Heart right ventricle (tissue), 16 donors: Measurements from ENCODE around the gene GCK. TPM values are rescaled to one million over a fixed set of nuclear protein-coding genes. Genes with fewer than 3 reads are reported as not detected.

Experiments
- ATAC-seq, 8 donors: fragments of 200-7000 bp; cut with Tn5 transposase; one replicate each; pipeline ENCODE4 v1.9.1; 2020; ENCODE audit warnings: mild to moderate bottlenecking in 8 of 8, moderate library complexity in 8 of 8, moderate number of reproducible peaks in 1 of 8
- DNase-seq, 2 donors: peaks; one replicate each; pipeline ENCODE4 v3.0.0-alpha.2; 2020
- H3K27ac ChIP-seq, 10 donors: fragments of 200-600 bp; sonication (generic) in 2 of 10; one replicate each; pipeline versions ENCODE4 v1.5.0 to v1.8.0; 2020 to 2022; ENCODE audit warnings: mild to moderate bottlenecking in 3 of 10
- H3K27me3 ChIP-seq, 7 donors: fragments of 200-600 bp; one replicate each; pipeline ENCODE4 v1.8.0; 2021 to 2022; ENCODE audit warnings: mild to moderate bottlenecking in 2 of 7
- H3K36me3 ChIP-seq, 9 donors: fragments of 200-600 bp; sonication (generic) in 1 of 9; one replicate each; pipeline versions ENCODE4 v1.5.0 to v1.8.0; 2020 to 2022; ENCODE audit warnings: mild to moderate bottlenecking in 2 of 9
- H3K4me1 ChIP-seq, 9 donors: fragments of 200-600 bp; sonication (generic) in 1 of 9; one replicate each; pipeline versions ENCODE4 v1.5.0 to v1.8.0; 2020 to 2022; ENCODE audit warnings: mild to moderate bottlenecking in 4 of 9
- H3K4me3 ChIP-seq, 10 donors: fragments of 200-600 bp; sonication (generic) in 2 of 10; one replicate each; pipeline versions ENCODE4 v1.5.0 to v1.8.0; 2020 to 2022; ENCODE audit warnings: mild to moderate bottlenecking in 7 of 10, moderate library complexity in 2 of 10
- H3K9me3 ChIP-seq, 11 donors: fragments of 200-600 bp in 10 of 11; sonication (generic) in 2 of 11; one replicate each; pipeline versions ENCODE4 v1.5.0 to v1.8.0; 2013 to 2022; ENCODE audit warnings: mild to moderate bottlenecking in 2 of 11, control low read depth in 1 of 11, moderate library complexity in 1 of 11
- WGBS, 2 donors: extraction: QIAGEN DNeasy Blood & Tissue Kit; methylation state at CpG; one replicate each; pipeline ENCODE4 v1.1.7; 2013; ENCODE audit warnings: inconsistent platforms in 1 of 2; 5-methylcytosine and 5-hydroxymethylcytosine counted together
- intact Hi-C, 10 donors: fragments of 100-400 bp; cut with DNase I; formaldehyde crosslinking; loops; one replicate each; pipeline versions ENCODE4 v1.11.1 to v1.14.2; 2022
- polyA plus RNA-seq, 2 donors: library from polyadenylated mRNA; stranded (reverse); fragments of 200-250 nt; gene quantifications; one replicate each; pipeline ENCODE4 v1.2.3, GENCODE V29; 2013
- total RNA-seq, 10 donors: library from RNA; stranded (reverse); fragmentation: NEBNext Ultra II Directional in 3 of 10; extraction: Animal tissue kit (Norgen Biotek cat#: 25700) in 3 of 10; gene quantifications; one replicate each; pipeline versions ENCODE4 v1.2.1 to v1.2.4, GENCODE V29; 2021 to 2023
- TF ChIP-seq, protein P1 (sequence below), 9 donors: fragments of 200-600 bp; sonication (generic) in 2 of 9; IDR thresholded peaks; one replicate each; pipeline versions ENCODE4 v1.5.0 to v1.8.0; 2021 to 2022; ENCODE audit warnings: antibody characterized with exemption in 9 of 9, mild to moderate bottlenecking in 5 of 9, moderate library complexity in 1 of 9
- donor health status: Arrhythmogenic right ventricular cardiomyopathy.
- donor health status: ischemic (EF 13 %, LVEDD 7.1; RV severe dilation, severe dysfunction).
- donor health status: healthy with polysubstance abuse.
- donor health status: DM: no; HTN: yes; CAD: no.
- donor health status: DM: no; HTN: no; CAD: no.
- donor health status: ischemic (EF 25% LVEDD 6.9; RV normal size, moderate dysfunction).
- donor health status: ischemic (EF 25% LVEDD 5.7; RV mildly dilated, moderate dysfunction).
- donor health status: healthy.
- donor health status: DM: yes; HTN: yes; CAD: no.
- donor health status: Ischemic cardiomyopathy.
- donor health status: ischemic (EF 35%, LVEDD 5.7; RV mildly dilated, moderate dysfunction).
- donor health status: nonischemic (EF 11% LVEDD 7.7; RV severe dilation, severe dysfunction).
- donor health status: DM: yes; HTN: yes; CAD: no.
- donor health status: PGD.
- donor health status: ischemic (EF 29% LVEDD 5.4; RV normal size, mild dysfunction).
- donor health status: nonischemic (EF 23%, LVEDD 6.1; RV moderate dilation, normal function).

The GCK gene
- total and polyA plus RNA-seq, 12 donors: 0.50 to 6.0 (median 1.5) TPM

DNA sequence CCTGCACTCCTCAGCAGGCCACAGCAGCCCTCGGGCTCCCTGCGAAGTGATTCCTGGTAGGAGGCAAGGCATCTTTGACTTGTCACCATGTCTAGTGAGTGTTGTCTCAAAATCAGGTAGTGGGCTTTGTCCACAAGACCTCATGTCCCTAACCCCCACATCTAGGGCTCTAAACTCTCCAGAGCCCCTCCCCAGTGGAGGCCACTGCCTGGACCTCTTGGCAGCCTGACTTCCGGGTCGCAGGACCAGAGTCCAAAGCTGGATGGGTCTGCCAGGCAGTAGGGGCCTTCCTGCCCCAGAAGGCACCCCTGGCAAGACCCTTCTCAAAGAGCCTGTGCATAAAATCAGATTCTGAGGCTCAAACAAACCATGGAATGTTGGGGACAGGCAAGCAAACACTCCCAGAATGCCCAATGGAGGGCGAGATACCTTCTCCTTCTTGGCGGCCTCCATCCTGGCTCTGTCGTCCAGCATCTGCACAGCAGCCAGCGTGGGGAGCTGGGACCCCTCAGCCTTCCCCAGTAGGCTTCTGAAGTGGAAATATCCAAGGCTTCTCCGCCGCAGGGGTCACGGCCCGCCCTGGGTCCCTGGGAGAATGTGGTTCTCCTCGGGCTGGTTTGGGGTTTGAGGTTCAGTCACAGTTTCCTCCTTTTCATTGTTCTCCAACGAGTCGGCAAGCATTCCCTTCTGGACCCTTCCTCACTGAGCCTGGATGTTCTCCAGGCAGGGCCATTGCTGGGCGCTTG, 586 bp downstream of the GCK start:
- 82 to 89% methylated on average over 16 of the region's 16 CpGs for WGBS, 2 donors
- ATAC-seq (no peak), DNase-seq (no peak)

DNA sequence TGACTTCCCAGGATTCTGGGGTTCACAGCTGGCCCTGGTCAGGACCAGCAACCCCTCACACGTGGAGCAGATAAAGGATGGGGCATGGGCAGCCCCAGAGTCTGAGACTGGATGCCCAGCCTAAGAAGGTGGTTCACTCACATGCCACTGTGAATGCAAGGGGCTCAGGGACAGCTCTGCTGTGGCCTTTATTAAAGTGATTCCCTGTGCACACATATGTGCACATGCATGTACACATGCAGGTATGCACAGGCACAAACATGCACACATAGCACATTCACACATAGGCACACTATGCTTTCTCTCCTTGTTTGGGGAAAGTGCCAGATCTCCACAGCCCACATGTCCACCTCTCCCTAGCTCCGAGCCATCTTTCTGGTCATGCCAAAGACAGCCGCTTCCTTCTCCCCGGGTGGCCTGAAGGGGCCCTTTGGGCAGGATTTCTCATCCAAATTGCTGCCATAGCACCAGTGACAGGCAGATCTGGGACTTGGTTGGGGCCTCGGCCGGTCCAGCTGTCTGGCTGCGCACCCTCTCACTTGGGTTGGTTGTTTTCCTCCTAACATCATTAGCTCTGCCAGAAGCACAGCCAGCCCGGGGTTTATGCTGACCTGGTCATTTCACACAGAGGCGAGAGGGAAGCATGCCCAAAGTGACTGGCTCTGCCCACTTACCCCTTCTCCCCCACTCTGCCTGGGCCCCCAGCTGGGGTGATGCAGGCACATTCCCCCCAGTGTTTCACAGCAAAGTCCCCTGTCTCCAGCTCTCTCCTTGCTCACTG, 1.4 kb downstream of the GCK start:
- H3K27me3 ChIP-seq: peaks cover 0 to 18% (median 10%) of the 10 kb centered on the region in 7 donors
- TF ChIP-seq, protein P1, sequence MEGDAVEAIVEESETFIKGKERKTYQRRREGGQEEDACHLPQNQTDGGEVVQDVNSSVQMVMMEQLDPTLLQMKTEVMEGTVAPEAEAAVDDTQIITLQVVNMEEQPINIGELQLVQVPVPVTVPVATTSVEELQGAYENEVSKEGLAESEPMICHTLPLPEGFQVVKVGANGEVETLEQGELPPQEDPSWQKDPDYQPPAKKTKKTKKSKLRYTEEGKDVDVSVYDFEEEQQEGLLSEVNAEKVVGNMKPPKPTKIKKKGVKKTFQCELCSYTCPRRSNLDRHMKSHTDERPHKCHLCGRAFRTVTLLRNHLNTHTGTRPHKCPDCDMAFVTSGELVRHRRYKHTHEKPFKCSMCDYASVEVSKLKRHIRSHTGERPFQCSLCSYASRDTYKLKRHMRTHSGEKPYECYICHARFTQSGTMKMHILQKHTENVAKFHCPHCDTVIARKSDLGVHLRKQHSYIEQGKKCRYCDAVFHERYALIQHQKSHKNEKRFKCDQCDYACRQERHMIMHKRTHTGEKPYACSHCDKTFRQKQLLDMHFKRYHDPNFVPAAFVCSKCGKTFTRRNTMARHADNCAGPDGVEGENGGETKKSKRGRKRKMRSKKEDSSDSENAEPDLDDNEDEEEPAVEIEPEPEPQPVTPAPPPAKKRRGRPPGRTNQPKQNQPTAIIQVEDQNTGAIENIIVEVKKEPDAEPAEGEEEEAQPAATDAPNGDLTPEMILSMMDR (IDR thresholded peaks at IDR 0.05): no peak
- no peaks in the 10 kb centered on the region for H3K36me3 ChIP-seq
- intact Hi-C loops: no loop called here
- H3K4me1 ChIP-seq: no peaks in the 10 kb centered on the region
- H3K9me3 ChIP-seq: peaks cover 0 to 6% (median 2%) of the 10 kb centered on the region in 11 donors
- H3K27ac ChIP-seq: no peak overlapping the region
- no peak for ATAC-seq
- 72 to 78% methylated on average over 9 of the region's 9 CpGs for WGBS, 2 donors
- no peak overlapping the region for H3K4me3 ChIP-seq
- DNase-seq: no peak

More for the DNA sequence above, 586 bp downstream of the GCK start:
- no peaks in the 10 kb centered on the region for H3K9me3 ChIP-seq
- intact Hi-C loops: no loop called here
- TF ChIP-seq, protein P1 (IDR thresholded peaks at IDR 0.05): no peak
- no peaks in the 10 kb centered on the region for H3K36me3 ChIP-seq
- no peaks in the 10 kb centered on the region for H3K4me1 ChIP-seq
- no peak overlapping the region for H3K4me3 ChIP-seq
- H3K27me3 ChIP-seq: peaks cover 0 to 25% (median 12%) of the 10 kb centered on the region in 7 donors
- no peak overlapping the region for H3K27ac ChIP-seq

DNA sequence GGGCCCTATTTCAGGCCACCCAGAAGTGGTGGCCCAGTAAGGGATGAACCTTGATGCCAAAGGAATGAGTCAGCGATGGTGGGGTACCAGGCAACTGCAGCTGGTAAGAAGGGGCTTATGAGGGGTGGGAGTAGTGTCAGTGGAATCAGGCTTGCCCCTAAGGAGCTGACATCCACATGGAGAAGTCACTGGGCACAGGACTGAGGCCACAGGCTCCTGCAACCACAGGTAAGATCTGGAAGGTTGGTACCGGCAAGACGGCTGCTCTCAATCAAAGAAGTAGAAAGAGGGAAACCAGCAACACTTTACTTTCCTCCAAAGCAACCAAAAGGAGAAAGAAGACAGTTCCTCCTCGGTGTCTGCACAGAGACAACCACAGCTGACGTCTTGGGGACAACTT, 2.5 kb downstream of the GCK start:
- TF ChIP-seq, protein P1 (IDR thresholded peaks at IDR 0.05): no peak
- Histone ChIP-seq H3K4me1 (no peaks in the 10 kb centered on the region), H3K27ac (no peak overlapping the region), H3K9me3 (peaks cover 0 to 14% (median 8%) of the 10 kb centered on the region in 11 donors), H3K36me3 (no peaks in the 10 kb centered on the region), H3K4me3 (no peak overlapping the region), H3K27me3 (peaks cover 0 to 10% (median under 1%) of the 10 kb centered on the region in 7 donors)
- DNase-seq: no peak
- intact Hi-C loops: no loop called here
- no peak for ATAC-seq
- 74 to 82% methylated on average over 5 of the region's 5 CpGs for WGBS, 2 donors

DNA sequence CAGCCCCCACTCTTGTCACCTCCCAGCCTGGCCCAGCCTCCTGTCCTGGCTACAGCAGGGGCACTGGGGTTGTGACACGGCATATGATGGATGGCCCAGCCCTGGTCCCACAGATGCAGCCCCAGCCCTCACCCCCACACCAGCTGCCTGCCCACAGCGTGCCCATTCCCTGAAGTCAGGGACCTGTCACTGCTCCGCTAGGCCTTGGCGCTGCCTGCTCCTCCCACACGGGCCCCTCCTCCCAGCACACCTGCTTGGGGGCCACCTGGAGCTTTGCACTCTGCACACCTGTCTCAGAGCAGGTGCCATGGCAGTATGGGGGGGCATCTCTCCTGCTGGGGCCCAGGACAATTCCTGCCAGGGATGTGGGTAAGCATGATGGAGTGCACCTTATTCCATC, 3.5 kb downstream of the GCK start:
- H3K27me3 ChIP-seq: peaks cover 0 to 7% (median 0%) of the 10 kb centered on the region in 7 donors
- H3K36me3 ChIP-seq: no peaks in the 10 kb centered on the region
- peaks cover 0 to 14% (median 8%) of the 10 kb centered on the region in 11 donors for H3K9me3 ChIP-seq
- H3K27ac ChIP-seq: no peak overlapping the region
- intact Hi-C loops: no loop called here
- TF ChIP-seq, protein P1 (IDR thresholded peaks at IDR 0.05): no peak
- no peaks in the 10 kb centered on the region for H3K4me1 ChIP-seq
- DNase-seq (no peak), ATAC-seq (no peak)
- no peak overlapping the region for H3K4me3 ChIP-seq
- WGBS, 2 donors: 82 to 90% methylated on average over 5 of the region's 5 CpGs
